Kidney epithelial cell (primary cell): Measurements from ENCODE around the gene ZNF785. TPM values are rescaled to one million over a fixed set of nuclear protein-coding genes. Genes with fewer than 3 reads are reported as not detected.
A peak's percentile ranks its signal among the peaks of the same experiment; 100 is the strongest.
"Not testable (repeated sequence)": the region's sequence is repeated elsewhere in the genome, so short reads cannot be mapped to it uniquely, and the experiment has no call there.

ENCODE experiments used
- DNase-seq: peaks from one replicate; pipeline ENCODE4 v3.0.0-alpha.2; 2010; ENCODE audit warnings: low read depth
- H3K27me3 ChIP-seq: 2 replicates; pipeline ENCODE4 v1.6.0; 2011; ENCODE audit warnings: low read length; ENCODE audit not compliant: control insufficient read depth, insufficient read depth
- H3K36me3 ChIP-seq: 2 replicates; pipeline ENCODE4 v1.5.1; 2011; ENCODE audit warnings: low read length; ENCODE audit not compliant: control insufficient read depth, insufficient read depth
- H3K4me3 ChIP-seq: 2 replicates; pipeline ENCODE4 v1.5.1; 2011; ENCODE audit warnings: low read depth, mild to moderate bottlenecking, control low read depth, low read length
- CTCF ChIP-seq: IDR thresholded peaks from 2 replicates; pipeline ENCODE4 v1.5.1; 2011; ENCODE audit warnings: mild to moderate bottlenecking, moderate library complexity, low read length, control low read depth, inconsistent platforms; ENCODE audit not compliant: insufficient read depth, poor library complexity, severe bottlenecking
- total RNA-seq: library from RNA; depleted of rRNA; stranded (reverse); fragments of >200 nt; gene quantifications from 2 replicates; pipeline ENCODE4 v1.2.3, GENCODE V29; 2015

ZNF785 gene
- total RNA-seq, 1 donor from 2014 or later: 8.8 TPM

- Histone ChIP-seq H3K27me3 (no peaks in the 10 kb centered on the region), H3K4me3 (no peak overlapping the region), H3K36me3 (peaks cover 2% of the 10 kb centered on the region)
- no peak for DNase-seq
- TF ChIP-seq CTCF: no peak
Observed at GRCh38 chr16:30600215-30600614, 14.7 kb upstream of the ZNF785 start.

GRCh38 chr16:30592871-30593270 is 7.4 kb upstream of the ZNF785 start:
- Histone ChIP-seq H3K4me3 (no peak overlapping the region), H3K36me3 (no peaks in the 10 kb centered on the region), H3K27me3 (no peaks in the 10 kb centered on the region)
- no peak for DNase-seq
- TF ChIP-seq CTCF: no peak

- H3K4me3 ChIP-seq, H3K27me3 ChIP-seq, DNase-seq, H3K36me3 ChIP-seq: not testable (repeated sequence)
Observed at GRCh38 chr16:30590869-30591268, 5.4 kb upstream of the ZNF785 start.

- not testable (repeated sequence) for H3K27me3 ChIP-seq, H3K4me3 ChIP-seq, H3K36me3 ChIP-seq, DNase-seq
Observed at GRCh38 chr16:30589582-30589981, 4.1 kb upstream of the ZNF785 start.

GRCh38 chr16:30588651-30589050 is 3.2 kb upstream of the ZNF785 start:
- Histone ChIP-seq H3K4me3 (no peak overlapping the region), H3K27me3 (no peaks in the 10 kb centered on the region), H3K36me3 (no peaks in the 10 kb centered on the region)
- TF ChIP-seq CTCF: no peak
- no peak for DNase-seq

- Histone ChIP-seq H3K4me3 (peak overlapping the region; percentile 88), H3K27me3 (no peaks in the 10 kb centered on the region), H3K36me3 (peaks cover 1% of the 10 kb centered on the region)
- no peak for DNase-seq
- TF ChIP-seq CTCF: no peak
Observed at GRCh38 chr16:30585022-30585399, 486 bp downstream of the ZNF785 start.

- no peak for TF ChIP-seq CTCF
- H3K4me3 ChIP-seq: no peak overlapping the region
- H3K27me3 ChIP-seq: no peaks in the 10 kb centered on the region
- peaks cover 1% of the 10 kb centered on the region for H3K36me3 ChIP-seq
- DNase-seq: no peak
Observed at GRCh38 chr16:30582611-30583340, 2.7 kb downstream of the ZNF785 start.
